Keratinocyte (primary cell): ENCODE data around the gene GPR137. TPM values are rescaled to one million over a fixed set of nuclear protein-coding genes. Genes with fewer than 3 reads are reported as not detected.

Experiments
- DNase-seq: peaks from one replicate; pipeline ENCODE4 v3.0.0-alpha.2; 2011; ENCODE audit warnings: low read depth, missing footprints, low spot score
- FAIRE-seq: peaks from 2 replicates; lab custom pipeline; 2011; peaks lifted over from hg19 to GRCh38; lab: Jason Lieb, UNC
- H2AFZ ChIP-seq: 2 replicates; pipeline ENCODE4 v1.6.0; 2012; ENCODE audit warnings: low read length, control low read depth, inconsistent platforms; ENCODE audit not compliant: control insufficient read depth
- H3K27ac ChIP-seq: 2 replicates; pipeline ENCODE4 v1.5.1; 2011; ENCODE audit warnings: low read length; ENCODE audit not compliant: control insufficient read depth, insufficient read depth
- H3K27me3 ChIP-seq: 3 replicates; pipeline ENCODE4 v1.6.0; 2011; ENCODE audit warnings: low read length; ENCODE audit not compliant: control insufficient read depth, insufficient read depth; ENCODE audit errors: extremely low read depth
- H3K36me3 ChIP-seq, 2 experiments: 2 replicates in 1 of 2; 3 replicates in 1 of 2; pipeline ENCODE4 v1.5.1; 2011; ENCODE audit warnings: low read length in 2 of 2, mild to moderate bottlenecking in 1 of 2; ENCODE audit not compliant: control insufficient read depth in 2 of 2, insufficient read depth in 2 of 2; ENCODE audit errors: extremely low read depth in 1 of 2
- H3K4me1 ChIP-seq: 3 replicates; pipeline ENCODE4 v1.5.1; 2011; ENCODE audit warnings: low read length; ENCODE audit not compliant: control insufficient read depth, insufficient read depth; ENCODE audit errors: extremely low read depth
- H3K4me2 ChIP-seq: 3 replicates; pipeline ENCODE4 v1.6.0; 2011; ENCODE audit warnings: low read depth, low read length; ENCODE audit not compliant: control insufficient read depth, insufficient read depth; ENCODE audit errors: extremely low read depth
- H3K4me3 ChIP-seq, 3 experiments: fragments of 200-600 bp in 1 of 3; sonication (generic) in 1 of 3; 2 replicates in 2 of 3; 3 replicates in 1 of 3; pipeline ENCODE4 v1.5.1; 2011 to 2016; ENCODE audit warnings: low read length in 3 of 3, mild to moderate bottlenecking in 3 of 3, control low read depth in 2 of 3, inconsistent platforms in 1 of 3, low read depth in 1 of 3, mixed read lengths in 1 of 3, mixed run types in 1 of 3, moderate library complexity in 1 of 3; ENCODE audit not compliant: control insufficient read depth in 2 of 3, insufficient read depth in 2 of 3; ENCODE audit errors: extremely low read depth in 1 of 3
- H3K79me2 ChIP-seq: 2 replicates; pipeline ENCODE4 v1.6.0; 2012; ENCODE audit warnings: low read length; ENCODE audit not compliant: control insufficient read depth, insufficient read depth
- H3K9ac ChIP-seq: 3 replicates; pipeline ENCODE4 v1.6.0; 2011; ENCODE audit warnings: low read length; ENCODE audit not compliant: control insufficient read depth, insufficient read depth; ENCODE audit errors: extremely low read depth
- H3K9me1 ChIP-seq: 3 replicates; pipeline ENCODE4 v1.6.0; 2011; ENCODE audit warnings: low read length; ENCODE audit not compliant: control insufficient read depth, insufficient read depth; ENCODE audit errors: extremely low read depth
- H3K9me3 ChIP-seq: 2 replicates; pipeline ENCODE4 v1.5.1; 2012; ENCODE audit warnings: low read depth, low read length; ENCODE audit not compliant: control insufficient read depth
- H4K20me1 ChIP-seq: 3 replicates; pipeline ENCODE4 v1.6.0; 2011; ENCODE audit warnings: low read length; ENCODE audit not compliant: control insufficient read depth, insufficient read depth; ENCODE audit errors: extremely low read depth
- EZH2 ChIP-seq: IDR thresholded peaks from one replicate; pipeline ENCODE4 v1.6.1; 2012; ENCODE audit warnings: inconsistent platforms, mild to moderate bottlenecking, low read length, moderate library complexity
- dilution Hi-C: fragments of 300-500 bp; cut with MboI; formaldehyde crosslinking; loops from one replicate; pipeline ENCODE4 v1.7.0; 2020; ENCODE audit warnings: low sequenced_read_pairs; ENCODE audit not compliant: extremely low pct_ligation_motif_present
- polyA plus RNA-seq, 5 experiments: library from polyadenylated mRNA; depleted of rRNA in 3 of 5; stranded (reverse) in 3 of 5; stranded (forward) in 1 of 5; unstranded in 1 of 5; fragments of >200 nt; gene quantifications; 1 replicate in 1 of 5; 2 replicates in 3 of 5; 3 replicates in 1 of 5; pipeline versions ENCODE4 v1.2.1 to v1.2.3, GENCODE V29; 2011 to 2012; ENCODE audit warnings: missing spikeins in 2 of 5, low read depth in 1 of 5, low replicate concordance in 1 of 5
- TF ChIP-seq, protein P1 (sequence below), 3 experiments: IDR thresholded peaks in 1 of 3; conservative IDR thresholded peaks in 1 of 3; optimal IDR thresholded peaks in 1 of 3; 2 replicates in 2 of 3; 3 replicates in 1 of 3; pipeline versions ENCODE3 to v1.5.1; 2011; ENCODE audit warnings: low read length in 3 of 3, mild to moderate bottlenecking in 3 of 3, moderate library complexity in 2 of 3, control low read depth in 1 of 3, inconsistent platforms in 1 of 3; ENCODE audit not compliant: insufficient read depth in 2 of 3; ENCODE audit errors: extremely low read depth in 1 of 3

Gene GPR137
- polyA plus RNA-seq, 1 donor (not counting 4 experiments of a cell fraction or from before 2014, with no cell fraction given) = 6.6 TPM

DNA sequence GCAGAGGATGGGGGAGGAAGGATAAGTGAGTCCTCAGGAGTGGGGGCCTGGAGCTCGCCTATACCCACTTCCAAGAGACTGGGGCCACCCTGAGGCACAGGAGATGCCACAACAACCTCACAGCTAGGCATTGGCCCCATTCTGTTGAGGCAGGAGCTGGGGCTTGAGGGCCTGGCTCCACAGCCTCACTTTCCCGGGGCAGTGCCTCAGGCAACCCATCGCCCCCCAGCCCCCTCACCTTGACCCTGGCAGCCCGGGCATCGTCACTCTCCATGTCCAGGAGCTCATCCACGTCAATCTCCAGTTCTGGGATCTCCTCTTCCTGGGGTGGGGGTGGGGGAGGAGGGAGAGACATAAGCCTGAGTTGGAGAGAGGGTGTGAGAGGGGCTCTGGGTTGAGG lies 40.7 kb upstream of the GPR137 start:
- peaks cover 36% of the 10 kb centered on the region for H3K4me1 ChIP-seq
- no peaks in the 10 kb centered on the region for H3K9me1 ChIP-seq
- no peaks in the 10 kb centered on the region for H3K27me3 ChIP-seq
- H3K9me3 ChIP-seq = no peaks in the 10 kb centered on the region
- DNase-seq (no peak), FAIRE-seq (no peak)
- H2AFZ ChIP-seq = no peak overlapping the region
- peaks cover 26% of the 10 kb centered on the region for H3K79me2 ChIP-seq
- no peaks in the 10 kb centered on the region for H4K20me1 ChIP-seq
- H3K9ac ChIP-seq = peak overlapping the region; percentile 95
- H3K4me2 ChIP-seq = peak overlapping the region; percentile 85
- dilution Hi-C loops = no loop called here
- TF ChIP-seq, protein P1, sequence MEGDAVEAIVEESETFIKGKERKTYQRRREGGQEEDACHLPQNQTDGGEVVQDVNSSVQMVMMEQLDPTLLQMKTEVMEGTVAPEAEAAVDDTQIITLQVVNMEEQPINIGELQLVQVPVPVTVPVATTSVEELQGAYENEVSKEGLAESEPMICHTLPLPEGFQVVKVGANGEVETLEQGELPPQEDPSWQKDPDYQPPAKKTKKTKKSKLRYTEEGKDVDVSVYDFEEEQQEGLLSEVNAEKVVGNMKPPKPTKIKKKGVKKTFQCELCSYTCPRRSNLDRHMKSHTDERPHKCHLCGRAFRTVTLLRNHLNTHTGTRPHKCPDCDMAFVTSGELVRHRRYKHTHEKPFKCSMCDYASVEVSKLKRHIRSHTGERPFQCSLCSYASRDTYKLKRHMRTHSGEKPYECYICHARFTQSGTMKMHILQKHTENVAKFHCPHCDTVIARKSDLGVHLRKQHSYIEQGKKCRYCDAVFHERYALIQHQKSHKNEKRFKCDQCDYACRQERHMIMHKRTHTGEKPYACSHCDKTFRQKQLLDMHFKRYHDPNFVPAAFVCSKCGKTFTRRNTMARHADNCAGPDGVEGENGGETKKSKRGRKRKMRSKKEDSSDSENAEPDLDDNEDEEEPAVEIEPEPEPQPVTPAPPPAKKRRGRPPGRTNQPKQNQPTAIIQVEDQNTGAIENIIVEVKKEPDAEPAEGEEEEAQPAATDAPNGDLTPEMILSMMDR (optimal IDR thresholded peaks at IDR 0.05 in 1 of 3, IDR thresholded peaks at IDR 0.05 in 1 of 3, conservative IDR thresholded peaks at IDR 0.05 in 1 of 3; ENCODE audit: extremely low read depth in 1 of 3, insufficient read depth in 2 of 3, low read length in 3 of 3) = no peak
- TF ChIP-seq EZH2 = no peak
- peak overlapping the region; percentile 88 for H3K27ac ChIP-seq
- peaks cover 6 to 14% of the 10 kb centered on the region in 2 experiments for H3K36me3 ChIP-seq
- H3K4me3 ChIP-seq = peak overlapping the region; percentile 73 to 88 (median 86)

DNA sequence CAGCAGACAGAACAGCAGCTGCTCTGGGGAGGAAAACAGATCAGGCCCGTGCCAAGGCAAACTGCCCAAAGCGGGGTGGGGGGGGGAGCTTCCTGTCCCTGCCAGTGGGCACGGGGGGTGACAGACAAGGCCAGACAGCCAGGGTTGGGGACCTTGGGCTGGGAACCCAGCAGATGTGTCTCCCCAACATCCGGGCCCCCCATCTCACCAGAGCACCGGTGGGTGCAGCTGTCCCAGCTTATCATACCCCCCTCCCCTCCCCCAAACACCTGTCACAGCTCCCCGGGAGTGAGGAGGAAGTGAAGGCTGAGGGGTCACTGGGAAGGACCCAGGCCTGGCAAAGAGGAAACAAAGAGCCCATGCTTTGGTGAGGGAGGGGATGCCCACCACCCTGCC lies 40.2 kb upstream of the GPR137 start:
- Histone ChIP-seq H2AFZ (no peak overlapping the region), H3K4me1 (peaks cover 32% of the 10 kb centered on the region), H3K79me2 (peaks cover 26% of the 10 kb centered on the region), H3K9me1 (no peaks in the 10 kb centered on the region), H3K36me3 (peaks cover 6 to 14% of the 10 kb centered on the region in 2 experiments), H4K20me1 (no peaks in the 10 kb centered on the region), H3K27me3 (no peaks in the 10 kb centered on the region), H3K4me2 (peak overlapping the region; percentile 85), H3K27ac (peak overlapping the region; percentile 88), H3K9ac (peak overlapping the region; percentile 95), H3K9me3 (no peaks in the 10 kb centered on the region), H3K4me3 (peak overlapping the region; percentile 73 to 88 (median 86))
- DNase-seq (no peak), FAIRE-seq (no peak)
- TF ChIP-seq, protein P1 (optimal IDR thresholded peaks at IDR 0.05 in 1 of 3, IDR thresholded peaks at IDR 0.05 in 1 of 3, conservative IDR thresholded peaks at IDR 0.05 in 1 of 3; ENCODE audit: extremely low read depth in 1 of 3, insufficient read depth in 2 of 3, low read length in 3 of 3) = no peak
- dilution Hi-C loops = no loop called here
